ENCODE measurements around the gene DPY19L1.
"Not testable (repeated sequence)": the region's sequence is repeated elsewhere in the genome, so short reads cannot be mapped to it uniquely, and the experiment has no call there.

DNA sequence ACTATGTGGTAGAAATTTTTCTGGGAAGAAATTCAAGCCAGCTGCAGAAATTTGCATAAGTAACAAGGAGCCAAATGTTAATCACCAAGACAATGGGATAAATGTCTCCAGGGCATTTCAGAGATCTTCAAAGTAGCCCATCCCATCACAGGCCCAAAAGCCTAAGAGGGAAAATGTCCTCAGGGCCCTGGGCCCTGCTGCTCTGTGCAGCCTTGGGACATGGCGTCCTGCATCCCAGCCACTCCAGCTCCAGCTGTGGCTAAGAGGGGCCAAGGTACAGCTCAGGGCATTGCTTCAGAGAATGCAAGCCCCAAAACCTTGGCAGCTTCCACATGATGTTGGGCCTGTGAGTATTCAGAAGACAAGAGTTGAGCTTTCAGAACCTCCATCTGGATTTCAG lies 31.8 kb upstream of the DPY19L1 start:
- TF ChIP-seq, protein P1, sequence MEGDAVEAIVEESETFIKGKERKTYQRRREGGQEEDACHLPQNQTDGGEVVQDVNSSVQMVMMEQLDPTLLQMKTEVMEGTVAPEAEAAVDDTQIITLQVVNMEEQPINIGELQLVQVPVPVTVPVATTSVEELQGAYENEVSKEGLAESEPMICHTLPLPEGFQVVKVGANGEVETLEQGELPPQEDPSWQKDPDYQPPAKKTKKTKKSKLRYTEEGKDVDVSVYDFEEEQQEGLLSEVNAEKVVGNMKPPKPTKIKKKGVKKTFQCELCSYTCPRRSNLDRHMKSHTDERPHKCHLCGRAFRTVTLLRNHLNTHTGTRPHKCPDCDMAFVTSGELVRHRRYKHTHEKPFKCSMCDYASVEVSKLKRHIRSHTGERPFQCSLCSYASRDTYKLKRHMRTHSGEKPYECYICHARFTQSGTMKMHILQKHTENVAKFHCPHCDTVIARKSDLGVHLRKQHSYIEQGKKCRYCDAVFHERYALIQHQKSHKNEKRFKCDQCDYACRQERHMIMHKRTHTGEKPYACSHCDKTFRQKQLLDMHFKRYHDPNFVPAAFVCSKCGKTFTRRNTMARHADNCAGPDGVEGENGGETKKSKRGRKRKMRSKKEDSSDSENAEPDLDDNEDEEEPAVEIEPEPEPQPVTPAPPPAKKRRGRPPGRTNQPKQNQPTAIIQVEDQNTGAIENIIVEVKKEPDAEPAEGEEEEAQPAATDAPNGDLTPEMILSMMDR (IDR thresholded peaks at IDR 0.05; ENCODE audit: extremely low read depth in 1 of 2, insufficient read depth in 1 of 2, low read depth in 1 of 2, low read length in 2 of 2): not testable (repeated sequence)
- TF ChIP-seq POLR2A (IDR thresholded peaks at IDR 0.05; ENCODE audit: low read depth, low read length); EZH2 (IDR thresholded peaks at IDR 0.05; ENCODE audit: borderline replicate concordance, low read depth, low read length, severe bottlenecking); POLR2AphosphoS5 (IDR thresholded peaks at IDR 0.05; ENCODE audit: insufficient read depth, low read depth, low read length); JUN (IDR thresholded peaks at IDR 0.05; ENCODE audit: borderline replicate concordance, insufficient read depth, insufficient read length, low read depth); FOS (IDR thresholded peaks at IDR 0.05; ENCODE audit: borderline replicate concordance, insufficient read depth, low read length): not testable (repeated sequence)
- TF ChIP-seq, protein P2, sequence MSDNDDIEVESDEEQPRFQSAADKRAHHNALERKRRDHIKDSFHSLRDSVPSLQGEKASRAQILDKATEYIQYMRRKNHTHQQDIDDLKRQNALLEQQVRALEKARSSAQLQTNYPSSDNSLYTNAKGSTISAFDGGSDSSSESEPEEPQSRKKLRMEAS (IDR thresholded peaks at IDR 0.05; ENCODE audit: insufficient read depth, insufficient read length): not testable (repeated sequence)
